T-helper 22 cell (primary cell): ENCODE data around the gene SCAI.
"Not testable (repeated sequence)": the region's sequence is repeated elsewhere in the genome, so short reads cannot be mapped to it uniquely, and the experiment has no call there.

Source experiments
- DNase-seq: peaks from one replicate; pipeline ENCODE4 v3.0.0-alpha.2; 2020; ENCODE audit warnings: low read depth

SCAI gene

GRCh38 chr9:125106285-125106893, 36.9 kb downstream of the SCAI start:
- no peak for DNase-seq

GRCh38 chr9:125103770-125104460, 39.4 kb downstream of the SCAI start:
- no peak for DNase-seq

- no peak for DNase-seq
Observed at GRCh38 chr9:125103021-125103420, 40.3 kb downstream of the SCAI start.

- DNase-seq, result no peak
Observed at GRCh38 chr9:125100822-125101221, 42.5 kb downstream of the SCAI start.

- no peak for DNase-seq
Observed at GRCh38 chr9:125099816-125100215, 43.5 kb downstream of the SCAI start.

- no peak for DNase-seq
Observed at GRCh38 chr9:125095821-125096443, 47.4 kb downstream of the SCAI start.

- no peak for DNase-seq
Observed at GRCh38 chr9:125091121-125091520, 52.2 kb downstream of the SCAI start.

- DNase-seq, result no peak
Observed at GRCh38 chr9:125089331-125089730, 54.0 kb downstream of the SCAI start.

- no peak for DNase-seq
Observed at GRCh38 chr9:125088752-125089151, 54.6 kb downstream of the SCAI start.

- no peak for DNase-seq
Observed at GRCh38 chr9:125085703-125086477, 57.4 kb downstream of the SCAI start.

GRCh38 chr9:125082197-125082596, 61.1 kb downstream of the SCAI start:
- DNase-seq, result not testable (repeated sequence)

- not testable (repeated sequence) for DNase-seq
Observed at GRCh38 chr9:125080797-125081196, 62.5 kb downstream of the SCAI start.

GRCh38 chr9:125079931-125080330, 63.4 kb downstream of the SCAI start:
- DNase-seq, result no peak

GRCh38 chr9:125075997-125076396, 67.3 kb downstream of the SCAI start:
- no peak for DNase-seq

GRCh38 chr9:125074976-125075375, 68.4 kb downstream of the SCAI start:
- DNase-seq, result no peak

- no peak for DNase-seq
Observed at GRCh38 chr9:125066839-125067619, 76.3 kb downstream of the SCAI start.

- no peak for DNase-seq
Observed at GRCh38 chr9:125061391-125061790, 81.9 kb downstream of the SCAI start.

GRCh38 chr9:125049212-125050049, 93.9 kb downstream of the SCAI start:
- no peak for DNase-seq

GRCh38 chr9:125043631-125044030, 99.7 kb downstream of the SCAI start:
- DNase-seq, result no peak

- DNase-seq, result no peak
Observed at GRCh38 chr9:125043148-125043547, 100.2 kb downstream of the SCAI start.

GRCh38 chr9:125038166-125038565, 105.2 kb downstream of the SCAI start:
- DNase-seq, result no peak
